Measurements from ENCODE around the gene P2RY2.

The P2RY2 gene

DNA sequence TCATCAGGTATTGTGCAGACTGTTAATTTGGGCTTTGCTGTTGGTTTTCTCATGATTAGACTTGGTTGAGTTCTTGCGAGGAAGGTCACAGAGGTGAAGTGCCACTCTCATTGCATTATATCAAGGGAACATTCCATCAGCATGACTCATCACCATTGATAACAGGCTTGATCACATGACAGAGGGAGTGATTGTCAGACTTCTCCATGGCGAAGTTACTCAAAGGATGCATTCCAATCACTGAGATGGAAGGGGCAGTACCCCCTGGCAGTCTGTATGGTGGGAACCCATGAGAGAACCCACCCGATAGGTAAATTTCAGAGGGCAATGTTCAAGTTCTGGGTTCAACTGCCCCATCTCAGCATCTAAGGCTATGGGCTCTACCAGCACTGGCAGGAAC lies 19.4 kb upstream of the P2RY2 start:
- Histone ChIP-seq H3K4me3 (ENCODE audit: low read length) (no peak overlapping the region), H3K9me3 (ENCODE audit: insufficient read depth, low read length) (no peaks in the 10 kb centered on the region), H3K36me3 (replicated peaks; ENCODE audit: low read depth, low read length) (no peaks in the 10 kb centered on the region), H3K4me2 (ENCODE audit: low read length) (no peak overlapping the region), H2AFZ (ENCODE audit: low read depth, low read length) (no peak overlapping the region), H3K4me1 (ENCODE audit: low read length) (peaks cover 5% of the 10 kb centered on the region), H3K27ac (ENCODE audit: low read length) (no peak overlapping the region), H3K27me3 (ENCODE audit: low read depth, low read length) (no peaks in the 10 kb centered on the region), H3K9ac (ENCODE audit: low read length) (no peak overlapping the region), H3K79me2 (ENCODE audit: low read length) (no peaks in the 10 kb centered on the region), H4K20me1 (ENCODE audit: insufficient read depth, low read length) (no peaks in the 10 kb centered on the region)
- TF ChIP-seq, protein P1, sequence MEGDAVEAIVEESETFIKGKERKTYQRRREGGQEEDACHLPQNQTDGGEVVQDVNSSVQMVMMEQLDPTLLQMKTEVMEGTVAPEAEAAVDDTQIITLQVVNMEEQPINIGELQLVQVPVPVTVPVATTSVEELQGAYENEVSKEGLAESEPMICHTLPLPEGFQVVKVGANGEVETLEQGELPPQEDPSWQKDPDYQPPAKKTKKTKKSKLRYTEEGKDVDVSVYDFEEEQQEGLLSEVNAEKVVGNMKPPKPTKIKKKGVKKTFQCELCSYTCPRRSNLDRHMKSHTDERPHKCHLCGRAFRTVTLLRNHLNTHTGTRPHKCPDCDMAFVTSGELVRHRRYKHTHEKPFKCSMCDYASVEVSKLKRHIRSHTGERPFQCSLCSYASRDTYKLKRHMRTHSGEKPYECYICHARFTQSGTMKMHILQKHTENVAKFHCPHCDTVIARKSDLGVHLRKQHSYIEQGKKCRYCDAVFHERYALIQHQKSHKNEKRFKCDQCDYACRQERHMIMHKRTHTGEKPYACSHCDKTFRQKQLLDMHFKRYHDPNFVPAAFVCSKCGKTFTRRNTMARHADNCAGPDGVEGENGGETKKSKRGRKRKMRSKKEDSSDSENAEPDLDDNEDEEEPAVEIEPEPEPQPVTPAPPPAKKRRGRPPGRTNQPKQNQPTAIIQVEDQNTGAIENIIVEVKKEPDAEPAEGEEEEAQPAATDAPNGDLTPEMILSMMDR (IDR thresholded peaks at IDR 0.05; ENCODE audit: low read depth, low read length) = no peak
- no peak for TF ChIP-seq EZH2phosphoT487 (IDR thresholded peaks at IDR 0.05; ENCODE audit: low read depth)

DNA sequence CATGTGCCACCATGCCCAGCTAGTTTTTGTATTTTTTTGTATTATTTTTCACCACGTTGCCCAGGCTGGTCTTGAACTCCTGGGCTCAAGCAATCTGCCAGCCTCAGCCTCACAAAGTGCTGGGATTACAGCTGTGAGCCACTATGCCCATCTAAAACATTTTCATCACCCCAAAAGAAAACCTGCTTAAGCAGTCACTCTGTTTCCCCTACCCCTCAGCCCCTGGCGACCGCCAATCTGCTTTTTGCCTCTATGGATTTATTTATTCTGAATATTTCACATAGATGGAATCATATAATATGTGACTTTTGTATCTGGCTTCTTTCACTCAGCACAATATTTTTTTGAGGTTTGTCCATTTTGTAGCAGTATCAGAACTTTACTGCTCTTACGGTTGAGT lies 18.6 kb upstream of the P2RY2 start:
- Histone ChIP-seq H3K4me2 (ENCODE audit: low read length) (no peak overlapping the region), H4K20me1 (ENCODE audit: insufficient read depth, low read length) (no peaks in the 10 kb centered on the region), H3K79me2 (ENCODE audit: low read length) (no peaks in the 10 kb centered on the region), H3K36me3 (replicated peaks; ENCODE audit: low read depth, low read length) (no peaks in the 10 kb centered on the region), H3K9ac (ENCODE audit: low read length) (no peak overlapping the region), H3K4me3 (ENCODE audit: low read length) (no peak overlapping the region), H3K27ac (ENCODE audit: low read length) (no peak overlapping the region), H3K9me3 (ENCODE audit: insufficient read depth, low read length) (no peaks in the 10 kb centered on the region), H3K27me3 (ENCODE audit: low read depth, low read length) (no peaks in the 10 kb centered on the region), H2AFZ (ENCODE audit: low read depth, low read length) (no peak overlapping the region), H3K4me1 (ENCODE audit: low read length) (no peaks in the 10 kb centered on the region)
- TF ChIP-seq EZH2phosphoT487 (IDR thresholded peaks at IDR 0.05; ENCODE audit: low read depth) = no peak
- TF ChIP-seq, protein P1 (IDR thresholded peaks at IDR 0.05; ENCODE audit: low read depth, low read length) = no peak

DNA sequence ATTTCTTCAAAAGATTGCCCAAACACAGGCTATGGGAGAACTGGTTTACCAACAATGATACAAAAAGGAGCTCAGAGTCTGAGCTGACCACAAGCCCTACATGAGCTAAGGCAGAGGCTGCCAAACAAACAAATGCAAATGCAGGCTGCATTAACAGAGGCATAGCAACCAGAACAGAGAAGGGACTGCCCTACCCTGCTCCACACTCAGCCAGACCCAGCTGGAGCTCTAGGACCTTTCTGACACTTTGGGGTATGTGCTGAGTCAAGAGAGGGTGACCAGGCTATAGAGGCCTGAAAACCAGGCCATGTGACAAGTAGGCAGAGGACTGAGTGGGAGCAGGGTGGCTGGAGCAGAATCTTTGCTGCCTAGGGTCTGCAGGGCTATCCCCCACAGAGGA lies 17.8 kb upstream of the P2RY2 start:
- TF ChIP-seq EZH2phosphoT487 (IDR thresholded peaks at IDR 0.05; ENCODE audit: low read depth) = no peak
- TF ChIP-seq, protein P1 (IDR thresholded peaks at IDR 0.05; ENCODE audit: low read depth, low read length) = no peak
- H3K4me2 ChIP-seq (ENCODE audit: low read length) = no peak overlapping the region
- no peak overlapping the region for H3K9ac ChIP-seq (ENCODE audit: low read length)
- no peaks in the 10 kb centered on the region for H3K27me3 ChIP-seq (ENCODE audit: low read depth, low read length)
- H3K79me2 ChIP-seq (ENCODE audit: low read length) = no peaks in the 10 kb centered on the region
- no peaks in the 10 kb centered on the region for H3K4me1 ChIP-seq (ENCODE audit: low read length)
- no peak overlapping the region for H3K27ac ChIP-seq (ENCODE audit: low read length)
- no peaks in the 10 kb centered on the region for H4K20me1 ChIP-seq (ENCODE audit: insufficient read depth, low read length)
- H3K36me3 ChIP-seq (replicated peaks; ENCODE audit: low read depth, low read length) = no peaks in the 10 kb centered on the region
- H2AFZ ChIP-seq (ENCODE audit: low read depth, low read length) = no peak overlapping the region
- no peaks in the 10 kb centered on the region for H3K9me3 ChIP-seq (ENCODE audit: insufficient read depth, low read length)
- H3K4me3 ChIP-seq (ENCODE audit: low read length) = no peak overlapping the region

DNA sequence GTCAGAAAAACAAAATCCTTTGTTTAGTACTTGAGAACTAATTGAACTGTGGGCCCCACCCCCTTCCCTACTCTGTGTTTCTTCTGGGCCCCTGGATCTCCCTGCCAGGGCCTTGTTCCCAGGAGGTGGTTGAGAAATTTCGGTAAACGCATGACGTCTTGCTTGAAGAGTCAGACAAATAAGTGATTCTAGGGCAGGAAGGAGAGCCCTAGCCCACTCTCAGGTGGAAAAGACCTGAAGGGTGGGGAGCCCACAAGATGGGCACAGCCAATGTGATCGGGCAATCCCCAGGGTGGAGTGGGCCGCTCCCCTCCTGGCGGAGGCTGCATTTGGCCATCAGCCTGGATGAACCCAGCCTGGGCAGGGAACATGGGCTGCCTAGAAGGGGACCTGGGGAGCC lies 16.8 kb upstream of the P2RY2 start:
- Histone ChIP-seq H3K9ac (ENCODE audit: low read length) (no peak overlapping the region), H3K36me3 (replicated peaks; ENCODE audit: low read depth, low read length) (no peaks in the 10 kb centered on the region), H3K27me3 (ENCODE audit: low read depth, low read length) (0 out of 2 replicates have a peak, but pooled peaks cover 3% of the 10 kb centered on the region), H3K4me1 (ENCODE audit: low read length) (no peaks in the 10 kb centered on the region), H3K9me3 (ENCODE audit: insufficient read depth, low read length) (no peaks in the 10 kb centered on the region), H2AFZ (ENCODE audit: low read depth, low read length) (no peak overlapping the region), H3K4me2 (ENCODE audit: low read length) (no peak overlapping the region), H3K4me3 (ENCODE audit: low read length) (no peak overlapping the region), H4K20me1 (ENCODE audit: insufficient read depth, low read length) (no peaks in the 10 kb centered on the region), H3K27ac (ENCODE audit: low read length) (no peak overlapping the region), H3K79me2 (ENCODE audit: low read length) (no peaks in the 10 kb centered on the region)
- no peak for TF ChIP-seq EZH2phosphoT487 (IDR thresholded peaks at IDR 0.05; ENCODE audit: low read depth)
- TF ChIP-seq, protein P1 (IDR thresholded peaks at IDR 0.05; ENCODE audit: low read depth, low read length) = no peak
